Stomach (tissue), 9 donors: Measurements from ENCODE around the gene TRERF1. TPM values are rescaled to one million over a fixed set of nuclear protein-coding genes. Genes with fewer than 3 reads are reported as not detected.
A peak's percentile ranks its signal among the peaks of the same experiment; 100 is the strongest.
"Not testable (repeated sequence)": the region's sequence is repeated elsewhere in the genome, so short reads cannot be mapped to it uniquely, and the experiment has no call there.

Experiments
- DNase-seq, 2 donors: peaks; one replicate each; pipeline versions ENCODE4 v3.0.0 to v3.0.0-alpha.2; 2013 to 2019
- H3K27ac ChIP-seq, 5 donors: fragments of 200-600 bp in 4 of 5; sonication (generic) in 4 of 5; one replicate each; pipeline ENCODE4 v1.5.1; 2013 to 2019; ENCODE audit warnings: mild to moderate bottlenecking in 1 of 5, moderate library complexity in 1 of 5
- H3K27me3 ChIP-seq, 3 donors: fragments of 200-600 bp; sonication (generic); one replicate each; pipeline ENCODE4 v1.5.1; 2017 to 2019; ENCODE audit warnings: mixed run types in 1 of 3
- H3K36me3 ChIP-seq, 4 donors: fragments of 200-600 bp; sonication (generic); 1 replicate in 3 of 4; 2 replicates in 1 of 4; pipeline ENCODE4 v1.5.1; 2016 to 2019
- H3K4me1 ChIP-seq, 4 donors: fragments of 200-600 bp; sonication (generic); one replicate each; pipeline ENCODE4 v1.5.1; 2016 to 2019
- H3K4me3 ChIP-seq, 4 donors: fragments of 200-600 bp; sonication (generic) in 3 of 4; one replicate each; pipeline ENCODE4 v1.5.1; 2016 to 2019; ENCODE audit warnings: mild to moderate bottlenecking in 1 of 4
- H3K9me3 ChIP-seq, 4 donors: fragments of 200-600 bp; sonication (generic); one replicate each; pipeline ENCODE4 v1.5.1; 2016 to 2019
- CTCF ChIP-seq, 7 experiments: fragments of 450-650 bp in 4 of 7; fragments of 200-600 bp in 3 of 7; sonication (generic) in 3 of 7; IDR thresholded peaks; one replicate each; pipeline ENCODE4 v1.5.1; 2016 to 2019; ENCODE audit warnings: antibody characterized with exemption in 7 of 7, control low read depth in 2 of 7, mild to moderate bottlenecking in 1 of 7
- EP300 ChIP-seq: sonication (generic); formaldehyde crosslinking; IDR thresholded peaks from one replicate; pipeline ENCODE4 v1.6.1; 2017; ENCODE audit warnings: antibody characterized with exemption
- POLR2A ChIP-seq, 4 donors: fragments of 450-650 bp; IDR thresholded peaks; one replicate each; pipeline ENCODE4 v1.6.1; 2016; ENCODE audit warnings: antibody characterized with exemption in 4 of 4, control low read depth in 2 of 4, mild to moderate bottlenecking in 1 of 4, moderate library complexity in 1 of 4
- POLR2AphosphoS5 ChIP-seq, 3 donors: sonication (generic); formaldehyde crosslinking; IDR thresholded peaks; one replicate each; pipeline ENCODE4 v1.6.1; 2016; ENCODE audit warnings: antibody characterized with exemption in 3 of 3
- WGBS, 5 donors: extraction: QIAGEN DNeasy Blood & Tissue Kit in 3 of 5; methylation state at CpG; one replicate each; pipeline versions ENCODE4 v1.1.5 to v1.1.7; 2013 to 2018; 5-methylcytosine and 5-hydroxymethylcytosine counted together
- intact Hi-C: fragments of 100-400 bp; cut with DNase I; formaldehyde crosslinking; loops from one replicate; pipeline ENCODE4 v1.15.1; 2023; ENCODE audit warnings: low total_unique reads
- polyA plus RNA-seq, 3 donors: library from polyadenylated mRNA; stranded (reverse); fragments of 200-250 nt; gene quantifications; one replicate each; pipeline ENCODE4 v1.2.3, GENCODE V29; 2013
- total RNA-seq, 5 donors: library from RNA; depleted of rRNA; stranded (reverse); fragments of >200 nt; gene quantifications; one replicate each; pipeline versions ENCODE4 v1.1.0 to v1.2.3, GENCODE V29; 2014 to 2016
- donor health status: healthy with polysubstance abuse.
- donor health status: Bipolar disorder and iron deficiency.
- donor health status: healthy.

The TRERF1 gene
- total and polyA plus RNA-seq, 8 donors = 2.1 to 8.1 (median 4.9) TPM

- WGBS, 5 donors = 23 to 31% (median 25%) methylated on average over 7 of the region's 7 CpGs
- TF ChIP-seq EP300 (no peak), POLR2AphosphoS5 (IDR thresholded peaks at IDR 0.05) (no peak), CTCF (IDR thresholded peaks at IDR 0.05) (no peak), POLR2A (IDR thresholded peaks at IDR 0.05) (no peak)
- Histone ChIP-seq H3K27me3 (no peaks in the 10 kb centered on the region), H3K9me3 (no peaks in the 10 kb centered on the region), H3K27ac (peak overlapping the region in 4 of 5 donors; percentile 89 to 96 (median 92)), H3K36me3 (no peaks in the 10 kb centered on the region), H3K4me1 (peaks cover 32 to 56% (median 40%) of the 10 kb centered on the region in 4 donors), H3K4me3 (peak overlapping the region; percentile 5 to 96 (median 91))
- intact Hi-C loops = no loop called here
- no peak for DNase-seq
Measured at GRCh38 chr6:42448927-42449659, 2.6 kb downstream of the TRERF1 start.

- H3K27me3 ChIP-seq = no peaks in the 10 kb centered on the region
- H3K27ac ChIP-seq = peak overlapping the region in 3 of 5 donors; percentile 92 to 96 (median 92)
- H3K36me3 ChIP-seq = no peaks in the 10 kb centered on the region
- 66 to 81% (median 77%) methylated on average over 5 of the region's 5 CpGs for WGBS, 5 donors
- intact Hi-C loops = no loop called here
- DNase-seq = no peak
- no peaks in the 10 kb centered on the region for H3K9me3 ChIP-seq
- no peak for TF ChIP-seq CTCF (IDR thresholded peaks at IDR 0.05)
- TF ChIP-seq POLR2A (IDR thresholded peaks at IDR 0.05) = no peak
- TF ChIP-seq EP300 = no peak
- TF ChIP-seq POLR2AphosphoS5 (IDR thresholded peaks at IDR 0.05) = no peak
- no peak overlapping the region for H3K4me3 ChIP-seq
- peaks cover 24 to 55% (median 36%) of the 10 kb centered on the region in 4 donors for H3K4me1 ChIP-seq
Measured at GRCh38 chr6:42448391-42448790, 3.3 kb downstream of the TRERF1 start.

- WGBS, 5 donors = 70 to 79% (median 74%) methylated on average over 3 of the region's 3 CpGs
- Histone ChIP-seq H3K4me1 (peaks cover 29 to 58% (median 40%) of the 10 kb centered on the region in 4 donors), H3K27me3 (no peaks in the 10 kb centered on the region), H3K27ac (no peak overlapping the region), H3K9me3 (no peaks in the 10 kb centered on the region), H3K36me3 (no peaks in the 10 kb centered on the region), H3K4me3 (no peak overlapping the region)
- no peak for TF ChIP-seq EP300
- TF ChIP-seq POLR2AphosphoS5 (IDR thresholded peaks at IDR 0.05) = no peak
- no peak for TF ChIP-seq CTCF (IDR thresholded peaks at IDR 0.05)
- TF ChIP-seq POLR2A (IDR thresholded peaks at IDR 0.05) = no peak
- no peak for DNase-seq
- intact Hi-C loops = no loop called here
Measured at GRCh38 chr6:42446996-42447395, 4.7 kb downstream of the TRERF1 start.

GRCh38 chr6:42446370-42446769 lies 5.4 kb downstream of the TRERF1 start:
- Histone ChIP-seq H3K9me3 (no peaks in the 10 kb centered on the region), H3K4me1 (peaks cover 30 to 64% (median 44%) of the 10 kb centered on the region in 4 donors), H3K4me3 (no peak overlapping the region), H3K36me3 (no peaks in the 10 kb centered on the region), H3K27ac (no peak overlapping the region), H3K27me3 (no peaks in the 10 kb centered on the region)
- intact Hi-C loops = no loop called here
- WGBS, 5 donors = 91 to 96% (median 93%) methylated on average over 5 of the region's 5 CpGs
- TF ChIP-seq POLR2AphosphoS5 (IDR thresholded peaks at IDR 0.05) = no peak
- no peak for TF ChIP-seq EP300
- no peak for TF ChIP-seq CTCF (IDR thresholded peaks at IDR 0.05)
- TF ChIP-seq POLR2A (IDR thresholded peaks at IDR 0.05) = no peak
- no peak for DNase-seq

- H3K27ac ChIP-seq, H3K9me3 ChIP-seq, H3K27me3 ChIP-seq, H3K4me3 ChIP-seq, DNase-seq, intact Hi-C loops, H3K36me3 ChIP-seq: not testable (repeated sequence)
- H3K4me1 ChIP-seq = peaks cover 29 to 68% (median 45%) of the 10 kb centered on the region in 4 donors
- WGBS, 5 donors = 93 to 99% (median 97%) methylated on average over 7 of the region's 7 CpGs
Measured at GRCh38 chr6:42445955-42446354, 5.8 kb downstream of the TRERF1 start.
